LNCaP clone FGC (cell line): ENCODE measurements around the gene FAM177A1.

Experiments used
- DNase-seq: peaks from one replicate; pipeline ENCODE4 v3.0.0-alpha.2; 2011; ENCODE audit warnings: low read depth
- H3K4me3 ChIP-seq: 2 replicates; pipeline ENCODE4 v1.5.1; 2011; ENCODE audit warnings: mild to moderate bottlenecking, low read depth, low read length, control low read depth
- TF ChIP-seq, protein P1 (sequence below): IDR thresholded peaks from 2 replicates; pipeline ENCODE4 v1.5.1; 2012; ENCODE audit warnings: mild to moderate bottlenecking; ENCODE audit not compliant: control insufficient read depth, insufficient read depth; ENCODE audit errors: extremely low read depth

Gene FAM177A1

GRCh38 chr14:35116242-35116641 lies 70.2 kb downstream of the FAM177A1 start:
- no peak for DNase-seq
- TF ChIP-seq, protein P1, sequence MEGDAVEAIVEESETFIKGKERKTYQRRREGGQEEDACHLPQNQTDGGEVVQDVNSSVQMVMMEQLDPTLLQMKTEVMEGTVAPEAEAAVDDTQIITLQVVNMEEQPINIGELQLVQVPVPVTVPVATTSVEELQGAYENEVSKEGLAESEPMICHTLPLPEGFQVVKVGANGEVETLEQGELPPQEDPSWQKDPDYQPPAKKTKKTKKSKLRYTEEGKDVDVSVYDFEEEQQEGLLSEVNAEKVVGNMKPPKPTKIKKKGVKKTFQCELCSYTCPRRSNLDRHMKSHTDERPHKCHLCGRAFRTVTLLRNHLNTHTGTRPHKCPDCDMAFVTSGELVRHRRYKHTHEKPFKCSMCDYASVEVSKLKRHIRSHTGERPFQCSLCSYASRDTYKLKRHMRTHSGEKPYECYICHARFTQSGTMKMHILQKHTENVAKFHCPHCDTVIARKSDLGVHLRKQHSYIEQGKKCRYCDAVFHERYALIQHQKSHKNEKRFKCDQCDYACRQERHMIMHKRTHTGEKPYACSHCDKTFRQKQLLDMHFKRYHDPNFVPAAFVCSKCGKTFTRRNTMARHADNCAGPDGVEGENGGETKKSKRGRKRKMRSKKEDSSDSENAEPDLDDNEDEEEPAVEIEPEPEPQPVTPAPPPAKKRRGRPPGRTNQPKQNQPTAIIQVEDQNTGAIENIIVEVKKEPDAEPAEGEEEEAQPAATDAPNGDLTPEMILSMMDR, result no peak
- H3K4me3 ChIP-seq, result no peak overlapping the region

DNA sequence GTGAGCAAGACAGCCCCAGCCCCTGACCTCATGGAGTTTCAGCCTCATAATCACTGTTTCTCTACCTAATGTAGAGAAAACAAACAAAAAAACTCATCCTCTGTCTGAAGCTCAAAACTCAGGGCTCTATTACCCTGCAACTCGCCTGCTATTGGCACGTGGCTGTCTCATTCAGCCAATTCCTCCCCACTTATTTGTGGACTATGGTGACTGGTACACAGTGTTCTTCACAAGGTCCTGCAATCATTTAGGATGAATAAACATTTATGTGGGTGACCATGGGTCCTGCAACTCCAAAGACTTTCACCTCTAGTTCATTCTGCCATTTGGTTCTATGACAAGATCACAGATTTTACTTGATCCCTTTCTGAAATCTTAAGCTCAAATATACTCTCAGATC lies 71.0 kb downstream of the FAM177A1 start:
- no peak overlapping the region for H3K4me3 ChIP-seq
- no peak for DNase-seq
- TF ChIP-seq, protein P1, result no peak

- TF ChIP-seq, protein P1, result no peak
- no peak for DNase-seq
- H3K4me3 ChIP-seq, result peak overlapping the region; percentile 76
Observed at GRCh38 chr14:35121026-35121886, 75.2 kb downstream of the FAM177A1 start.

GRCh38 chr14:35121887-35122695 lies 76.0 kb downstream of the FAM177A1 start, which contains the start of the genes PPP2R3C and PRORP:
TSS of gene PPP2R3C (minus strand) at chr14:35121990. CDS start at chr14:35121959, 31 bp downstream.
TSS of gene PRORP (plus strand) at chr14:35122552. CDS start at chr14:35123246, 694 bp downstream.
- peak; percentile 98 for DNase-seq
- TF ChIP-seq, protein P1, result no peak
- peak within 1 kb of the TSS; percentile 76 for H3K4me3 ChIP-seq

- TF ChIP-seq, protein P1, result no peak
- DNase-seq, result no peak
Observed at GRCh38 chr14:35122696-35123387, 76.8 kb downstream of the FAM177A1 start.

GRCh38 chr14:35123388-35123703 lies 77.3 kb downstream of the FAM177A1 start:
- TF ChIP-seq, protein P1, result no peak
- peak overlapping the region; percentile 76 for H3K4me3 ChIP-seq
- no peak for DNase-seq

More at GRCh38 chr14:35122696-35123387, 76.8 kb downstream of the FAM177A1 start:
- peak overlapping the region; percentile 76 for H3K4me3 ChIP-seq
